Putamen (tissue), 1 donor: Measurements from ENCODE around the gene SND1.
"Not testable (repeated sequence)": the region's sequence is repeated elsewhere in the genome, so short reads cannot be mapped to it uniquely, and the experiment has no call there.

ENCODE experiments used
- DNase-seq: peaks from one replicate; pipeline ENCODE4 v3.0.0-alpha.2; 2016; ENCODE audit warnings: low spot score

The SND1 gene

DNA sequence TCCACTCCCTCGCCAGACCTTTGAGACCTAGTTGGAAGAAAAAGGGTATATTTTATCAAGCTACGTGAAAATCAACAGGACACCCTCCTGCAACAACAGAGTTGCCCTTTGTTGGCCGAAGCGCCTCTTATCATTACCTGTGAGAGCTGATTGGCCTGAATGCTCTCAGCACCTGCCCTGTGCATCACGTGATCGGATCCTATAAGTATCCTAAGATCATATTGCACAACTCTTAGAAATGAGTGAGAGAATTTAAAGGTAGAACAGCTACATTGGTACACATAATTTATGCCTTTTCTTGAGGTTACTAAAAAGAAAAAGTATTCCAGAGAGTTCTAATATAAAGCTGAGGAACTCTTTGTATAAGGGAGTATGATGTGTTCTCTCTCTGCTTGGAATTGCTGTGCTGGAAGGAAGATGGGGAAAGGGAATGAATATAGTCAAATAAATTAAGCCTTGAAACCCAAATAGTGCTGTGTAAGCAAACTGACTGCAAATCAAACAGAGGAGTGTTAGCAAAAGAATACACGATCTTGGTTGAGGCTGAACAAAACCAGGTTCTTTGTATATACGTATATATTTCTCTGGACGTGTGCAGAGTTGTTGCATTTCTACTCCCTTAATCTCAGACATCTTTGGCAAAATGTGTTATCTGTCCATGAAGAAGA is 309.9 kb downstream of the SND1 start:
- no peak for DNase-seq

- DNase-seq = no peak
These were observed 310.8 kb downstream of the SND1 start for GRCh38 chr7:127962589-127963361.

GRCh38 chr7:127963850-127964249 is 311.9 kb downstream of the SND1 start:
- DNase-seq = not testable (repeated sequence)

DNA sequence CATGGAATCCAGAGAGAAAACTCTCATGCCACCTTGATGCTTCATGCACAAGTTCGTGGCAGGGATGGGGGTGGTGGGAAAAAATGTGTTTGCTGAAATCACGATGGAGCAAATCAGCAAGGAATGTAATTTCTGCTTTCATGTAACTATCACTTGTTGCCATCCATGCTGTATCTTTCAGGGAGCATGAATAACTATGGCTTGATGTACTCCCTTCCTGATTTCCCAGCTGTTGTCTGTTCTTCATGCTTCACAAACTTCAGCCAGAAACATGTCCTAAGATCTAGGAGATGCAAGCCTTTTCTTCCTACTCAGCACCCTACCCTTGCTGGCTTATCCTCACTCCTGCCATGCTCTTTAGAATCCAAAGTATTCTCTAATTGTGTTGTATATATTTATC is 315.3 kb downstream of the SND1 start:
- no peak for DNase-seq

DNA sequence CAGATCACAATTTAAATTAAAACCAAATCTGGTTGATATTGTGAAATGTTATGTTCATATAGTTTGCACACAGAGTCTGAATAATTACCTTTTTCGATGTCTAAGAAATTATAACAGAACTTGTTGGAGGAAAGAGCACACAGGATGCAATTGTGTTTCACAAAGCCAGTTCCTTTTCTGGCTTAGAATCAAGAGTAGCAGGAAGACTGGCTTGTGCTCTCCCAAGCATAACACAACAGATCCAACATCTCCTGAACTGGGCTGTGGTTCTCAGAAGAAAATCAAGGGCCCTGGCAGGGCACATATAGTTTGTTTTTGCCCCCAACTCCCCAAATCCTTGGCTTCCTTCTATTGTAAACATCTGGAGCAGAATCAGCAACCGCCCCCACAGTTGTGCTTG is 316.6 kb downstream of the SND1 start:
- no peak for DNase-seq

DNA sequence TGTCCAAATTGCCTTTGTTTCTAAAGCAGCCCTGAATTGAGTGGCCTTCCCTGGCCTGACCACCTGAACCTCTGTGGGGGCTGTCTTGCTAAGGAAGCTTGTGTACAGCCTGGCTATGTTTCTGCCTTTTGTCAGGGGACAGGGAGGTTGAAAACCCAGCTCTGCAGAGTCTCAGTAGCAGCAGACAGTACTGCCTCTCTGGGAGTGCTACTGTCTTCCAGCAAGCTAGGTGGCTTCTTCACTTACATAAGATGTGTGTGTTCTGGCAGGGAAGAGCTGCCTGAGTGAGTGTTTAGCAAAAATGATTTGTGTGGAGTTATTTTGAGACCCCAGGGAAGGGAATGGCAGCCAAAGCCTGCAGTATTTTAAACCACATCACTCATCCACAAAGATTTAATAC is 321.8 kb downstream of the SND1 start:
- no peak for DNase-seq

GRCh38 chr7:127974446-127975035 is 322.5 kb downstream of the SND1 start:
- no peak for DNase-seq

DNA sequence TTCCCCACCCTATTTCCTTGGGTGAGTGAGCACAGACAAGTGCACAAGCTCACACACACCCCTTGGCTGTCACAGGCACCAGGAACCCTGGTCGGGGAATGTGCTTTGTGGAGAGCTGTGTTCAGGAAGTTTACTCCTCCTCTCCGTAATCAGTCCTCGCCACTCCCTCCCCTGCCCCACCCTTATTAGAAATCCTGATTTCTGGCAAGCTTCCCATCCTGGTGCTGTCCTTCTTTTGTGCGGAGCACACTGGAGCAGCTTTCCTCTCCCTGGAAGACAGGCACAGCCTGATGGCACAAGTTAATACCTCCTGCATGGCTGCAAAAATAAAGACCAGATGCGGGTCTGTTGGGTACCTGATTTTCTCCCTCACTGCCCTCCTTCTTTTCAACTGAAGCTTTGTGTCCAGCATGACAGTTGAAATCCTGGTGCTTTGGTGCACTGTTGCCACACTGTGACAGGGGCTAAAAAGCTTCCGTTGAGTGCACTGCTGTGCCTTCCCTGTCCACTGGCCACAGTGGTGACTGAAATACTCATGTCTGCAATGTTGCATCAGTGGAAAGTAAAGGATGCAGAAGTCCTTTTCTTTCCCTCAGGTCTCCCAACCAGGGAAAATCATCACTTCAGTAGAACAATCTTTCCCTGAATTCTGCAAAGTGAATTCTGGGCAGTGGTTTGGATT is 324.2 kb downstream of the SND1 start:
- no peak for DNase-seq

DNA sequence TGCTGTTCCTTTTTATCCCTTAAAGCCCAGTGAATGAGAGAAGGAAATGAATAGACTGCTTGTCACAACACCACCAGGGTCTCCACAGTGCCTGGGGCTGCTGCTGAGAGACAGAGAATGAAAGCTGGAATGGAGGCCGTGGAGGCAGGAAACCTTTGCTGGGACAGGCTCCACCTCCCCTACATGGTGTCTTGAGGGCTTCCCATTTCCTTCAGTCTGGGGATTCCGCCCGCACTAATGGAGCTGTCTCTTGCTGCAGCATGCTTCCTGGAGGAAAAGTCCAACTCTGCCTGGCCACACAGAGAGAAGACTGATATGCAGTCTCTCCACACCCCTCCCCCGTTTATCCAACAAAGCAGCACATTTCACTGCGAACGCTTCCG is 324.7 kb downstream of the SND1 start:
- DNase-seq = no peak

DNA sequence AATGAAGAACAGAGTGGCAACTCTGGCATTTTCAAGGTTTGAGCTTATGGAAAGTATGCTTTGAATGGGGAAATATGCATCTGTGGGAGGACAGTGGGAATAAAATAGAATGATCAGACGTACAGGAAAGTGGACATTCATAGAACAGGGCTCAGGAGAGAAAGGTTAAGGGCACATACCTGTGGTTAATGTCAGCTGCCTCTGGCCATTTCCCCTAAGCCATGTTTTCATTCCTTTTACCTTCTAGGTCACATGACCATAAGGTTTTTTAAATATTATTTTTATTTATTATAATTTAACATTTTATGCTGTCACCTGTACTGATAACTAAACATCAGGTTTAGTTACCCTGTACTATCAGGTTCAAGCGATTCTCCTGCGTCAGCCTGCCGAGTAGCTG is 326.4 kb downstream of the SND1 start:
- no peak for DNase-seq

- no peak for DNase-seq
These were observed 327.2 kb downstream of the SND1 start for GRCh38 chr7:127979113-127979727.

DNA sequence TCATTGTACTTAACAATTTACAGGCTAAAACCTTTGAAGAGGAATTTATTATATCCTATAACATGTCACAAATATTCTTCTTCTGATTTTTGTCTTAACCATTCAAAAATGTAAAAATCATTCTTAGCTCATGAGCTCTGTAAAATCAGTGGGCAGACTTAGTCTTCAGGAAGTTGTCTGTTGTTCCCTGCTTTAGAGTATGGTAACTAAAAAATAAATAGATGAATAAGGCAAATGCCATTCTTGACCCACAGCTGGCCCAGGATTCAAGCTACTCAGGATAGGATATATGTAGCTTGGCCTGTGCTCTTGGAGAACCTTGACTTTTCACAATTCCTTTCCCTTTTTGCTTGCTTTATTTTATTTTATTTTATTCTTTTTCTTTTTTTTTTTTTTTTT is 327.7 kb downstream of the SND1 start:
- DNase-seq = no peak

DNA sequence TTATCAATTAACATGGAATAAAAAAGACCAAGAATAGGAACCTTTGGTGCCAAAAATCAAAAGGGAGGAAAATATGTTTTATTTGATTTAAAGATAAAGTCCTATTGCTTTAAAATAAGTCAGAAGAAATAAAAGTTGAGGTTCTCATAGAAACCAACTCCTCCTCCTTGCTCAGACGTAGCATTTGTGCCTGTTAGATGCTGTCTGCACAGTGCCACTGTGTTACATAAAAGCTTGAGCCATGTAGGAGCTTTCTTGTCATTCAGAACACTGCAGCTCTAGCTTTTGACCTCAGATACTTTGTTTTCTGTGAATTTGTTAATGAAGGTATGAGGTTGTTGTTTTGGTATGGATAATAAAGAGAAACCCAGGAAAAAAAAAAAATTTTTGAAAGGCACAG is 328.9 kb downstream of the SND1 start:
- no peak for DNase-seq

- no peak for DNase-seq
These were observed 330.0 kb downstream of the SND1 start for GRCh38 chr7:127981965-127982364.

- no peak for DNase-seq
These were observed 331.9 kb downstream of the SND1 start for GRCh38 chr7:127983804-127984332.

DNA sequence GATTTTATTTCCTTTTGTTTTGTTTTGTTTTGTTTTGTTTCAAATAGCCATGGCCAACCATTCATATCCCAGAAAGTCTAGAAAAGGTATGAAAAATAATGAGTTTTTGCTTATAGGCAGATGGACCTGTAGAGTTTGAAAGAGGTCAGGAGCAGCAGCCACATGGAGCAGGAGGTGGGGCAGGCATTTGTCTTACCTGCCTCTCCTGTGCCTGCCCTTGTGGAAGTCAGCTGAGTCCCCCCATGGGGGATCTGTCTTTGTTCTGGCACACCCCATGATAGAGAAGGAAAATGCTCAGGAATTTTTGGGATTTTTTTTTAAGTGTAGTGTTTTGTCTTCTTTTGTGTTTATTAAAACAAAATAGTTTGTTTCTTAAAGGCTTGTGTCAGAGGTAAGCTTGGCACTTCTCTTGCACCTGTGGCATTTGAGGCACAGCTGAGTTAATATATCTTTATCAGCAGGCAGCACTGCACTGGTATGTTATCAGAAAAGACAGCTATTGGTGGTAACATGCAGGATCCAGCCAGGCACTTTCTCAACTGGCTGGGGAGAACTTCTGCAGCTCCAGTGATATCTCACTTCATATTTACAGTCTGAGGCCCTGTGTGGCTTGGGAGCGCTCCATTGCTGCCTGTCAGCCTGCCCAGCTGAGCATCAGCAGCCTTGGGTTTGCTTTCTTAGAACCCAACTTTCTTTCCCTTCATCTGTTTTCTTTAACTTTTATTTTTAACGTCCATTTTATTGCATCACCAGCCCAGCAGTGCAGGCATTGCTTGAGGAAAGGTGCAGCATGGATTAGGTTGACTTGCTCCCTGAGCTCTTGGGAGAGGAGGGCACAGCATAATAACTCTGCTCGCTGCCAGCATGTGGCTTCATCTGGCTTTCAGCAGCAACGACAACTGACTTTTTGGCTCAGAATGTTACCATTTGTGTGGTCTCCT is 334.9 kb downstream of the SND1 start:
- DNase-seq = no peak

- no peak for DNase-seq
These were observed 336.8 kb downstream of the SND1 start for GRCh38 chr7:127988751-127989150.

- DNase-seq = no peak
These were observed 341.3 kb downstream of the SND1 start for GRCh38 chr7:127993317-127993716.

- DNase-seq = no peak
These were observed 342.0 kb downstream of the SND1 start for GRCh38 chr7:127993987-127994386.

GRCh38 chr7:127995156-127995880 is 343.3 kb downstream of the SND1 start:
- DNase-seq = no peak
